HCT116 (cell line): Measurements from ENCODE around the gene AXL. TPM values are rescaled to one million over a fixed set of nuclear protein-coding genes. Genes with fewer than 3 reads are reported as not detected.

Experiments
- ATAC-seq: fragments of 200-7000 bp; cut with Tn5 transposase; 2 replicates; pipeline ENCODE4 v1.9.1; 2020; ENCODE audit warnings: mild to moderate bottlenecking, moderate library complexity
- BruUV-seq: library from RNA; stranded (reverse); fragments of 400-500 nt; replicated peaks from 2 replicates; lab custom pipeline; 2021; lab: Mats Ljungman, UMichigan
- CTCF ChIA-PET: fragments of 300-600 bp; sonication (Branson Sonifier 250); formaldehyde crosslinking; loops from one replicate; lab custom pipeline; 2021; ENCODE audit warnings: antibody characterized with exemption; lab: Charles Lee
- POLR2A ChIA-PET: fragments of 300-600, 350-600 bp; sonication (Branson Sonifier 250); formaldehyde crosslinking; loops from one replicate; lab custom pipeline; 2021; ENCODE audit warnings: antibody characterized with exemption; lab: Charles Lee
- RAD21 ChIA-PET, 2 experiments: fragments of 300-600 bp; sonication (Branson Sonifier 250); formaldehyde crosslinking; loops; one replicate each; lab custom pipeline; 2023; ENCODE audit warnings: low total read pairs in 2 of 2; ENCODE audit not compliant: uncharacterized antibody in 2 of 2, unreplicated experiment in 2 of 2, low non-redundant PET in 1 of 2; lab: Charles Lee
- DNase-seq: peaks from one replicate; pipeline ENCODE4 v3.0.0-alpha.2; 2010; ENCODE audit warnings: low read depth, low spot score
- H2AFZ ChIP-seq: fragments of 200-600 bp; shearing (Covaris generic), sonication (generic); 2 replicates; pipeline ENCODE4 v1.6.1; 2017; ENCODE audit warnings: low read depth, mixed run types, mixed read lengths, antibody characterized with exemption, low read length; ENCODE audit not compliant: poor library complexity, severe bottlenecking
- H3K27ac ChIP-seq: 2 replicates; pipeline ENCODE4 v1.5.1; 2012; ENCODE audit warnings: low read depth, low read length
- H3K27me3 ChIP-seq: fragments of 200-600 bp; sonication (generic); 2 replicates; pipeline ENCODE4 v1.6.1; 2016; ENCODE audit warnings: mixed run types, low read length, mixed read lengths; ENCODE audit not compliant: insufficient read depth
- H3K36me3 ChIP-seq, 2 experiments: fragments of 200-500 bp in 1 of 2; fragments of 200-600 bp in 1 of 2; sonication (Bioruptor generic) in 1 of 2; sonication (generic) in 1 of 2; 2 replicates each; pipeline versions ENCODE4 v1.5.1 to v1.6.1; 2014 to 2016; ENCODE audit warnings: low read length in 2 of 2, inconsistent platforms in 1 of 2, mixed read lengths in 1 of 2, mixed run types in 1 of 2; ENCODE audit not compliant: insufficient read depth in 2 of 2, control insufficient read depth in 1 of 2
- H3K4me1 ChIP-seq, 2 experiments: fragments of 200-600 bp in 1 of 2; sonication (generic) in 1 of 2; 2 replicates each; pipeline versions ENCODE4 v1.5.1 to v1.6.1; 2012 to 2017; ENCODE audit warnings: low read length in 2 of 2, inconsistent platforms in 1 of 2, mild to moderate bottlenecking in 1 of 2, mixed read lengths in 1 of 2, mixed run types in 1 of 2, moderate library complexity in 1 of 2; ENCODE audit not compliant: insufficient read depth in 2 of 2, control insufficient read depth in 1 of 2
- H3K4me2 ChIP-seq: fragments of 200-600 bp; sonication (generic); 2 replicates; pipeline ENCODE4 v1.6.1; 2017; ENCODE audit warnings: mixed run types, low read length, mixed read lengths
- H3K4me3 ChIP-seq, 2 experiments: fragments of 200-600 bp in 1 of 2; sonication (generic) in 1 of 2; replicated peaks in 1 of 2; 2 replicates each; pipeline ENCODE4 v1.5.1; 2011 to 2016; ENCODE audit warnings: low read length in 2 of 2, control low read depth in 1 of 2, low read depth in 1 of 2, mild to moderate bottlenecking in 1 of 2, mixed read lengths in 1 of 2, mixed run types in 1 of 2
- H3K79me2 ChIP-seq: fragments of 200-600 bp; sonication (generic); 2 replicates; pipeline ENCODE4 v1.6.1; 2017; ENCODE audit warnings: mild to moderate bottlenecking, mixed run types, low read length, moderate library complexity, mixed read lengths; ENCODE audit not compliant: insufficient read depth
- H3K9ac ChIP-seq: fragments of 200-600 bp; sonication (generic); 2 replicates; pipeline ENCODE4 v1.6.1; 2016; ENCODE audit warnings: low read length, mixed read lengths
- H3K9me2 ChIP-seq: fragments of 200-600 bp; sonication (generic), shearing (Covaris generic); 2 replicates; pipeline ENCODE4 v1.6.1; 2017; ENCODE audit warnings: mixed run types, mild to moderate bottlenecking, moderate library complexity; ENCODE audit not compliant: insufficient read depth
- H3K9me3 ChIP-seq, 2 experiments: fragments of 200-500 bp in 1 of 2; fragments of 200-600 bp in 1 of 2; sonication (Bioruptor generic) in 1 of 2; sonication (generic) in 1 of 2; 2 replicates each; pipeline ENCODE4 v1.6.1; 2014 to 2017; ENCODE audit warnings: low read length in 2 of 2, mixed read lengths in 2 of 2, inconsistent platforms in 1 of 2, low read depth in 1 of 2, mild to moderate bottlenecking in 1 of 2, mixed run types in 1 of 2, moderate library complexity in 1 of 2; ENCODE audit not compliant: control insufficient read depth in 1 of 2, insufficient read depth in 1 of 2
- H4K20me1 ChIP-seq: fragments of 200-600 bp; sonication (generic), shearing (Covaris generic); 2 replicates; pipeline ENCODE4 v1.6.1; 2017; ENCODE audit warnings: mixed run types, mild to moderate bottlenecking, moderate library complexity; ENCODE audit not compliant: insufficient read depth
- CBX3 ChIP-seq: IDR thresholded peaks from 2 replicates; pipeline ENCODE4 v1.6.1; 2012; ENCODE audit warnings: low read depth
- CEBPB ChIP-seq: IDR thresholded peaks from 2 replicates; pipeline ENCODE4 v1.6.1; 2012; ENCODE audit warnings: low read depth
- EGR1 ChIP-seq: IDR thresholded peaks from 2 replicates; pipeline ENCODE4 v1.6.1; 2012; ENCODE audit warnings: low read depth
- ELF1 ChIP-seq: IDR thresholded peaks from 2 replicates; pipeline ENCODE4 v1.6.1; 2012; ENCODE audit warnings: low read depth, borderline replicate concordance
- EZH2phosphoT487 ChIP-seq: fragments of 200-600 bp; IDR thresholded peaks from 2 replicates; pipeline ENCODE4 v1.6.1; 2018; ENCODE audit warnings: antibody characterized with exemption, borderline replicate concordance
- JUND ChIP-seq: IDR thresholded peaks from 2 replicates; pipeline ENCODE4 v1.6.1; 2012
- POLR2AphosphoS5 ChIP-seq: IDR thresholded peaks from 2 replicates; pipeline ENCODE4 v1.6.1; 2011; ENCODE audit warnings: mild to moderate bottlenecking, low read depth, low read length, moderate library complexity
- RAD21 ChIP-seq: IDR thresholded peaks from 2 replicates; pipeline ENCODE4 v1.6.1; 2012; ENCODE audit warnings: low read depth, mild to moderate bottlenecking
- SIN3A ChIP-seq: IDR thresholded peaks from 2 replicates; pipeline ENCODE4 v1.6.1; 2012; ENCODE audit warnings: low read depth
- SP1 ChIP-seq: IDR thresholded peaks from 2 replicates; pipeline ENCODE4 v1.6.1; 2012; ENCODE audit warnings: low read depth
- YY1 ChIP-seq: IDR thresholded peaks from 2 replicates; pipeline ENCODE4 v1.6.1; 2011; ENCODE audit warnings: low read length, low read depth, moderate library complexity, mild to moderate bottlenecking; ENCODE audit not compliant: insufficient replicate concordance; ENCODE audit errors: extremely low read depth
- ZNF274 ChIP-seq: fragments of 200-500 bp; sonication (Bioruptor generic); IDR thresholded peaks from 2 replicates; pipeline ENCODE4 v1.6.1; 2014; ENCODE audit warnings: mild to moderate bottlenecking, low read depth, low read length, inconsistent platforms
- intact Hi-C: fragments of 100-400 bp; cut with micrococcal nuclease; formaldehyde crosslinking; loops from 2 replicates; pipeline ENCODE4 v1.10.0; 2022
- total RNA-seq: library from RNA; stranded (reverse); gene quantifications from one replicate; pipeline ENCODE4 v1.2.1, GENCODE V29; 2021; ENCODE audit not compliant: unreplicated experiment

The AXL gene
- total RNA-seq, 1 experiment from 2014 or later = 47.4 TPM

DNA sequence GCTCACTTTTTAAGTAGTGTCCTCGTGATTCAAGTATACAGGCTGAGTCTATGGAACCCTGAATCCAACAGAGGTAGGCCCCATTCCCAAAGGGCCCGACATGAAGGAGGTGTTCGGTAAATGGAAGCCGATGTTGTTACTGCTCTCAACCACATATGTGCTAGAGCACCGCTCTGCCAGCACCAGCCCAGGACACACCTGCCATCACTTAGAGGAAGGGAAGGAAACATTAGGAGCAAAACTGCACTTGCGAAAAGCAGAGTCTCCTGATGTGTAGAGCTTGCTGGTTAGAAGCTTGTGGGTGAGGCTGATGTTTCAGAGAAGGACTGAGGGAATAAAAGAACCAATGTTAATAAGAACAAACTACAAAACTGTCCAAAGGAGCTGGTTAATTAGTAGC, 81.5 kb downstream of the AXL start:
- intact Hi-C loops = no loop called here
- DNase-seq (no peak), ATAC-seq (no peak)
- no peaks in the 10 kb centered on the region for H3K27me3 ChIP-seq
- H3K79me2 ChIP-seq = peaks cover 31% of the 10 kb centered on the region; the same call in 1 of the 2 replicates
- TF ChIP-seq JUND (no peak), CEBPB (no peak), YY1 (no peak), ELF1 (no peak), RAD21 (no peak), EGR1 (no peak), EZH2phosphoT487 (no peak), CBX3 (no peak), POLR2AphosphoS5 (no peak)
- ChIA-PET POLR2A (no interaction called here), CTCF (interaction anchor here (1.0 to 1.4 kb wide), 2 partner anchors 8 to 96 kb away, joined by 3 read pairs; no protein-coding TSS in a partner anchor), RAD21 (no interaction called here)
- H3K9me3 ChIP-seq = no peaks in the 10 kb centered on the region
- H3K4me1 ChIP-seq = no peaks in the 10 kb centered on the region
- no peak overlapping the region for H3K4me2 ChIP-seq
- H2AFZ ChIP-seq = no peak overlapping the region
- no TSS peak for BruUV-seq
- H3K4me3 ChIP-seq = no peak overlapping the region
- peaks cover 68 to 88% of the 10 kb centered on the region in 2 experiments for H3K36me3 ChIP-seq
- no peaks in the 10 kb centered on the region for H3K9me2 ChIP-seq
- H3K27ac ChIP-seq = no peak overlapping the region
- no peaks in the 10 kb centered on the region for H4K20me1 ChIP-seq
- no peak overlapping the region for H3K9ac ChIP-seq

DNA sequence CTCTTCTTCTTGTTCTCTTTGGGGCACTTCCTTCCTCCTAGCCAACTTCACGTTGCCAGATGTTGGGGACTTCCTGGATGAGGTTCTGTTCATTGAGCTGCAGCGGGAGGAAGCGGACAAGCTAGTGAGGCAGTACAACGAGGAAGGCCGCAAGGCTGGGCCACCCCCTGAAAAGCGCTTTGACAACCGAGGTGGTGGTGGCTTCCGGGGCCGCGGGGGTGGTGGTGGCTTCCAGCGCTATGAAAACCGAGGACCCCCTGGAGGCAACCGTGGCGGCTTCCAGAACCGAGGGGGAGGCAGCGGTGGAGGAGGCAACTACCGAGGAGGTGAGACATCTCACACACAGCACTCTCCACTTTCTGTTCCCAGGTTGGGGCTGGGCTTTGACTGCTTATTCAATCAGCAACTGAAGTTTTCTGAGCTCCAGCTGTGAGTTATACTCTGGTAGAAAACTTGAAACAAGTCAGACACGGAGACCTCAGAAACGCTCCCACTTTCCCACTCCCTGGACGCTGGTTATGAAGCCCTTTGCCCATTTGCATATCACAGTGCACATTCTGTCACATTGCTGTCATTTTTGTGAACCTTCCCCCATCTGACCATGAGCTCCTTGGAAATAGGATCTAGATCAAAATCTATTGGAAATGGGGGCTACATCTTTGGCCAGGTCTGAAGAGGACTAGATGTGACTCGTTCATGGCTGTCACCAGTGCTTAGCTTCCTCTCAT, 83.8 kb downstream of the AXL start:
- CTCF ChIA-PET = interaction anchor here (0.7 kb wide), 1 partner anchor 645 kb away, joined by 4 read pairs; no protein-coding TSS in a partner anchor
- DNase-seq (no peak), ATAC-seq (no peak)
- peaks cover 17% of the 10 kb centered on the region; the same call in 1 of the 2 replicates for H3K79me2 ChIP-seq
- H3K4me3 ChIP-seq = no peak overlapping the region
- TF ChIP-seq EGR1 (no peak), EZH2phosphoT487 (no peak), SIN3A (no peak), CEBPB (no peak), ELF1 (no peak), SP1 (no peak), ZNF274 (no peak)
- no peaks in the 10 kb centered on the region for H3K9me2 ChIP-seq
- H3K9me3 ChIP-seq = no peaks in the 10 kb centered on the region
- H3K27me3 ChIP-seq = no peaks in the 10 kb centered on the region
- POLR2A ChIA-PET = no interaction called here
- no peaks in the 10 kb centered on the region for H3K4me1 ChIP-seq
- no TSS peak for BruUV-seq
- H3K27ac ChIP-seq = no peak overlapping the region
- no peak overlapping the region for H3K9ac ChIP-seq
- RAD21 ChIA-PET = no interaction called here
- H2AFZ ChIP-seq = no peak overlapping the region
- H3K4me2 ChIP-seq = no peak overlapping the region
- intact Hi-C loops = no loop called here
- peaks cover 54 to 87% of the 10 kb centered on the region in 2 experiments for H3K36me3 ChIP-seq
- H4K20me1 ChIP-seq = no peaks in the 10 kb centered on the region
